Measurements from ENCODE around the gene IER3.

Gene IER3

GRCh38 chr6:30768634-30769087 lies 24.3 kb upstream of the IER3 start:
- H3K79me1 ChIP-seq (ENCODE audit: low read depth, low read length), result no peaks in the 10 kb centered on the region
- no peak overlapping the region for H3K4me2 ChIP-seq (ENCODE audit: insufficient read depth, low read length, poor library complexity, severe bottlenecking)
- H3K4ac ChIP-seq (ENCODE audit: low read length), result no peak overlapping the region
- no peak overlapping the region for H3K9ac ChIP-seq (ENCODE audit: low read depth, low read length, poor library complexity)
- H2BK5ac ChIP-seq (ENCODE audit: low read length), result no peak overlapping the region
- DNase-seq (ENCODE audit: low spot score), result no peak
- H4K8ac ChIP-seq (ENCODE audit: low read depth, low read length), result no peak overlapping the region
- no peak overlapping the region for H3K14ac ChIP-seq (ENCODE audit: low read length)
- WGBS, 2 donors (ENCODE audit: extremely low coverage in 2 of 2, insufficient read length in 2 of 2, insufficient replicate concordance in 1 of 2), result no CpG with 5 or more reads among the region's 4 CpGs
- H2BK15ac ChIP-seq (ENCODE audit: low read length), result peak overlapping the region; percentile 46
- no peak overlapping the region for H2BK12ac ChIP-seq (ENCODE audit: low read length)
- peak overlapping the region; percentile 12 for H2AK5ac ChIP-seq (ENCODE audit: low read depth, low read length)
- H3K9me3 ChIP-seq (replicated peaks in 1 of 2; ENCODE audit: control insufficient read depth in 2 of 2, insufficient read depth in 1 of 2, low read depth in 1 of 2, low read length in 2 of 2), result no peaks in the 10 kb centered on the region
- H3K36me3 ChIP-seq (replicated peaks in 1 of 2; ENCODE audit: control insufficient read depth in 2 of 2, insufficient read depth in 2 of 2, low read length in 2 of 2), result no peaks in the 10 kb centered on the region
- H3K4me3 ChIP-seq (ENCODE audit: low read length in 2 of 2), result no peak overlapping the region
- no peak overlapping the region for H4K91ac ChIP-seq (ENCODE audit: low read depth, low read length, poor library complexity)
- peaks cover 20 to 35% of the 10 kb centered on the region in 2 donors for H3K4me1 ChIP-seq (ENCODE audit: control insufficient read depth in 2 of 2, insufficient read depth in 1 of 2, low read depth in 1 of 2, low read length in 2 of 2)
- no peaks in the 10 kb centered on the region for H3K27me3 ChIP-seq (ENCODE audit: control insufficient read depth in 3 of 3, insufficient read depth in 3 of 3, low read depth in 1 of 3, low read length in 3 of 3)
- peak overlapping the region; percentile 52 for H2BK120ac ChIP-seq (ENCODE audit: low read depth, low read length)
- no peak overlapping the region for H3K23ac ChIP-seq (ENCODE audit: low read depth, low read length, poor library complexity)
- no peak overlapping the region for H3K27ac ChIP-seq (replicated peaks; ENCODE audit: low read length)
- peak overlapping the region; percentile 95 for H2AFZ ChIP-seq (ENCODE audit: low read length)
- peak overlapping the region; percentile 94 for H3K18ac ChIP-seq (ENCODE audit: low read length)

- Histone ChIP-seq H4K8ac (ENCODE audit: low read depth, low read length) (no peak overlapping the region), H3K79me1 (ENCODE audit: low read depth, low read length) (no peaks in the 10 kb centered on the region), H2AFZ (ENCODE audit: low read length) (no peak overlapping the region), H2BK12ac (ENCODE audit: low read length) (no peak overlapping the region), H4K91ac (ENCODE audit: low read depth, low read length, poor library complexity) (no peak overlapping the region), H3K4me3 (ENCODE audit: low read length in 2 of 2) (no peak overlapping the region), H3K23ac (ENCODE audit: low read depth, low read length, poor library complexity) (no peak overlapping the region), H2BK5ac (ENCODE audit: low read length) (no peak overlapping the region), H3K14ac (ENCODE audit: low read length) (no peak overlapping the region), H2BK15ac (ENCODE audit: low read length) (no peak overlapping the region), H3K18ac (ENCODE audit: low read length) (no peak overlapping the region), H3K27me3 (ENCODE audit: control insufficient read depth in 3 of 3, insufficient read depth in 3 of 3, low read depth in 1 of 3, low read length in 3 of 3) (no peaks in the 10 kb centered on the region), H3K27ac (replicated peaks; ENCODE audit: low read length) (no peak overlapping the region), H3K4ac (ENCODE audit: low read length) (no peak overlapping the region), H2BK120ac (ENCODE audit: low read depth, low read length) (no peak overlapping the region), H3K36me3 (replicated peaks in 1 of 2; ENCODE audit: control insufficient read depth in 2 of 2, insufficient read depth in 2 of 2, low read length in 2 of 2) (no peaks in the 10 kb centered on the region), H3K4me2 (ENCODE audit: insufficient read depth, low read length, poor library complexity, severe bottlenecking) (no peak overlapping the region), H2AK5ac (ENCODE audit: low read depth, low read length) (no peak overlapping the region), H3K9me3 (replicated peaks in 1 of 2; ENCODE audit: control insufficient read depth in 2 of 2, insufficient read depth in 1 of 2, low read depth in 1 of 2, low read length in 2 of 2) (no peaks in the 10 kb centered on the region), H3K4me1 (ENCODE audit: control insufficient read depth in 2 of 2, insufficient read depth in 1 of 2, low read depth in 1 of 2, low read length in 2 of 2) (peaks cover 24 to 40% of the 10 kb centered on the region in 2 donors), H3K9ac (ENCODE audit: low read depth, low read length, poor library complexity) (no peak overlapping the region)
- WGBS, 2 donors (ENCODE audit: extremely low coverage in 2 of 2, insufficient read length in 2 of 2, insufficient replicate concordance in 1 of 2), result no CpG with 5 or more reads among the region's 1 CpG
- no peak for DNase-seq (ENCODE audit: low spot score)
Measured at GRCh38 chr6:30767944-30768301, 23.6 kb upstream of the IER3 start.

- WGBS, 2 donors (ENCODE audit: extremely low coverage in 2 of 2, insufficient read length in 2 of 2, insufficient replicate concordance in 1 of 2), result no CpG with 5 or more reads among the region's 9 CpGs
- H3K9ac ChIP-seq (ENCODE audit: low read depth, low read length, poor library complexity), result no peak overlapping the region
- H3K23ac ChIP-seq (ENCODE audit: low read depth, low read length, poor library complexity), result no peak overlapping the region
- H4K91ac ChIP-seq (ENCODE audit: low read depth, low read length, poor library complexity), result no peak overlapping the region
- H3K4me1 ChIP-seq (ENCODE audit: control insufficient read depth in 2 of 2, insufficient read depth in 1 of 2, low read depth in 1 of 2, low read length in 2 of 2), result peaks cover 24 to 40% of the 10 kb centered on the region in 2 donors
- no peak overlapping the region for H2AK5ac ChIP-seq (ENCODE audit: low read depth, low read length)
- no peak overlapping the region for H2AFZ ChIP-seq (ENCODE audit: low read length)
- H3K36me3 ChIP-seq (replicated peaks in 1 of 2; ENCODE audit: control insufficient read depth in 2 of 2, insufficient read depth in 2 of 2, low read length in 2 of 2), result no peaks in the 10 kb centered on the region
- H4K8ac ChIP-seq (ENCODE audit: low read depth, low read length), result no peak overlapping the region
- H3K4ac ChIP-seq (ENCODE audit: low read length), result no peak overlapping the region
- no peaks in the 10 kb centered on the region for H3K9me3 ChIP-seq (replicated peaks in 1 of 2; ENCODE audit: control insufficient read depth in 2 of 2, insufficient read depth in 1 of 2, low read depth in 1 of 2, low read length in 2 of 2)
- H2BK15ac ChIP-seq (ENCODE audit: low read length), result no peak overlapping the region
- no peak overlapping the region for H3K4me2 ChIP-seq (ENCODE audit: insufficient read depth, low read length, poor library complexity, severe bottlenecking)
- H2BK12ac ChIP-seq (ENCODE audit: low read length), result no peak overlapping the region
- H2BK5ac ChIP-seq (ENCODE audit: low read length), result no peak overlapping the region
- no peak overlapping the region for H3K4me3 ChIP-seq (ENCODE audit: low read length in 2 of 2)
- no peaks in the 10 kb centered on the region for H3K79me1 ChIP-seq (ENCODE audit: low read depth, low read length)
- no peak overlapping the region for H3K18ac ChIP-seq (ENCODE audit: low read length)
- no peak overlapping the region for H3K27ac ChIP-seq (replicated peaks; ENCODE audit: low read length)
- H3K27me3 ChIP-seq (ENCODE audit: control insufficient read depth in 3 of 3, insufficient read depth in 3 of 3, low read depth in 1 of 3, low read length in 3 of 3), result no peaks in the 10 kb centered on the region
- H3K14ac ChIP-seq (ENCODE audit: low read length), result no peak overlapping the region
- DNase-seq (ENCODE audit: low spot score), result no peak
- no peak overlapping the region for H2BK120ac ChIP-seq (ENCODE audit: low read depth, low read length)
Measured at GRCh38 chr6:30767158-30767943, 23.0 kb upstream of the IER3 start.

- Histone ChIP-seq H2BK120ac (ENCODE audit: low read depth, low read length) (no peak overlapping the region), H2BK5ac (ENCODE audit: low read length) (no peak overlapping the region), H3K4me1 (ENCODE audit: control insufficient read depth in 2 of 2, insufficient read depth in 1 of 2, low read depth in 1 of 2, low read length in 2 of 2) (peaks cover 24 to 40% of the 10 kb centered on the region in 2 donors), H3K18ac (ENCODE audit: low read length) (peak overlapping the region; percentile 82), H3K27ac (replicated peaks; ENCODE audit: low read length) (peak overlapping the region; percentile 32), H3K9ac (ENCODE audit: low read depth, low read length, poor library complexity) (no peak overlapping the region), H2BK15ac (ENCODE audit: low read length) (no peak overlapping the region), H3K4me3 (ENCODE audit: low read length in 2 of 2) (no peak overlapping the region), H2AK5ac (ENCODE audit: low read depth, low read length) (no peak overlapping the region), H3K23ac (ENCODE audit: low read depth, low read length, poor library complexity) (no peak overlapping the region), H4K91ac (ENCODE audit: low read depth, low read length, poor library complexity) (no peak overlapping the region), H2AFZ (ENCODE audit: low read length) (no peak overlapping the region), H3K79me1 (ENCODE audit: low read depth, low read length) (no peaks in the 10 kb centered on the region), H2BK12ac (ENCODE audit: low read length) (peak overlapping the region; percentile 59), H3K9me3 (replicated peaks in 1 of 2; ENCODE audit: control insufficient read depth in 2 of 2, insufficient read depth in 1 of 2, low read depth in 1 of 2, low read length in 2 of 2) (no peaks in the 10 kb centered on the region), H3K4me2 (ENCODE audit: insufficient read depth, low read length, poor library complexity, severe bottlenecking) (no peak overlapping the region), H3K36me3 (replicated peaks in 1 of 2; ENCODE audit: control insufficient read depth in 2 of 2, insufficient read depth in 2 of 2, low read length in 2 of 2) (no peaks in the 10 kb centered on the region), H3K27me3 (ENCODE audit: control insufficient read depth in 3 of 3, insufficient read depth in 3 of 3, low read depth in 1 of 3, low read length in 3 of 3) (no peaks in the 10 kb centered on the region), H4K8ac (ENCODE audit: low read depth, low read length) (no peak overlapping the region), H3K4ac (ENCODE audit: low read length) (peak overlapping the region; percentile 53), H3K14ac (ENCODE audit: low read length) (no peak overlapping the region)
- DNase-seq (ENCODE audit: low spot score), result no peak
- 100% methylated on average over 2 of the region's 6 CpGs; no CpG with 5 or more reads in 1 of the 2 donors for WGBS, 2 donors (ENCODE audit: extremely low coverage in 2 of 2, insufficient read length in 2 of 2, insufficient replicate concordance in 1 of 2)
Measured at GRCh38 chr6:30766461-30767157, 22.3 kb upstream of the IER3 start.
